Ramos (cell line): ENCODE results near the gene WDR64.
"Not testable (repeated sequence)": the region's sequence is repeated elsewhere in the genome, so short reads cannot be mapped to it uniquely, and the experiment has no call there.

Experiments used
- in situ Hi-C: fragments of 300-500 bp; cut with MboI; formaldehyde crosslinking; loops from one replicate; pipeline ENCODE4 v1.14.3; 2022; ENCODE audit warnings: low sequenced_read_pairs; ENCODE audit not compliant: unreplicated experiment

Gene WDR64

DNA sequence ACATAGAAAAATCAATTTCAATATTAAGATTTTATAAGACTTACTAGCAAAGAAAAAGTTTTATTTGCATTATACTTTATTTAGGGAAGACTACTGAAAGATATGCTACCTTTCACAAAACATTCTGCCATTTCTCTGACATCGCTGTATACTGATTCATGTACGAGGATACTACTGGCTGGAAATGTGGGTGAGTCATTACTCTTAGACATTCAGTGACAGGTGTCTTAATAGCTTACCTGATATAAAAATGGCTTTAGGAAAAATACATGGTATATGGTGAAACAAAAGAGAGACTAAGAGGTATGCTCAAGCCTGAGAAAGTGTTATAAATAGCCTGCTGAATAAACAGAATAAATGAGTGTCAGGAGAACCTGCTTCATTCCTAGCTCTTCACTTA, 122.9 kb downstream of the WDR64 start:
- in situ Hi-C loops: no loop called here

DNA sequence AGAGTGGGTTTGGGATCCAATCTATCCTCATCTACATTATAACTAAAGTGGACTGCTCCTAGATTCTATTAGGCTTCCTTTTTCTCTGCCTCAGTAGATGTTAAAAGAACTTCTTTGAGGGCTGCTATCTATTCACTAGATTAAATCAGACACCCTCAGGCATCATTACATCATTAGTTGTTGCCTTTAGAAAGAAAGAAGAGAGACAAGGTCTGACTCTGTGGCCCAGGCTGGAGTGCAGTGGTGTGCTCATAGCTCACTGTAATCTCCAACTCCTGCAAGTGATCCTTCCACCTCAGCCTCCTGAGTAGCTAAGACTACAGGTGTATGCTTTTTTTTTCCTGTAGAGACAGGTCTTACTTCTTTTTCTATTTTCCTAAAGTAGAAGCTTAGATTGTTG, 124.8 kb downstream of the WDR64 start:
- in situ Hi-C loops: no loop called here

DNA sequence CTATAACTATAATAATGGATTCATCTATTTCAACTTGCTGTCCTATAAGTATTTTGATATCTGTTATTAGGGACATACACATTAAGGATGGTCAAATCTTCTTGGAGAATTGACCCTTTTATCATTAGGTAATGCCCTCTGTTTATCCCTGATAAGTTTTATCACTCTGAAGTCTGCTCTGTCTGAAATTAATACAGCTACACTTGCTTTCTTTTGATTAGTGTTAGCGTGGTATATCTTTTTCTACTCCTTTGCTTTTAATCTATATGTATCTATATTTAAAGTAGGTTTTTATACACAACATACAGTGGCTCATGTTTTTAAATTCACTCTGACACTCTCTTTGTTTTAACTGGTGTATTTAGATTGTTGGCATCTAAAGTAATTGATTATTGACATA, 126.0 kb downstream of the WDR64 start:
- in situ Hi-C loops: no loop called here

- in situ Hi-C loops: no loop called here
Measured at GRCh38 chr1:241779897-241780296, 127.8 kb downstream of the WDR64 start.

DNA sequence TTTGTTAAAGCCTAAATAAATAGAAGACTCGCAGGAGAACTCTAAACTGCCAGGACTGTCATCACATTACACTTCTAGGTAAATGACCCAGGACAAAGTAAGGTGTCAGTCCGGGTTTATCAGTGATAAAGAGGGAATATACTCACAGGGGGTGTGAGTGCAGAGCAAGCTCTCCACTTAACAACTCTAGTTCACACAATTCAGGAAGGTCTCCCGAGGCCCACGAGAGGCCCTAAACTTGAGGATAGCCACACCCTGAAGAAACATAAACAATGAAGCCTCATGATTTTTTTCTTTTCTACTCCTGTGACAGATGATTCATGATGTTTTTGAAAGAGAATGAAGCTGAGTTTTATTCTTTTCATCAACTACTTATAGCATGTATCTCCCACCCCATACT, 130.3 kb downstream of the WDR64 start:
- in situ Hi-C loops: no loop called here

DNA sequence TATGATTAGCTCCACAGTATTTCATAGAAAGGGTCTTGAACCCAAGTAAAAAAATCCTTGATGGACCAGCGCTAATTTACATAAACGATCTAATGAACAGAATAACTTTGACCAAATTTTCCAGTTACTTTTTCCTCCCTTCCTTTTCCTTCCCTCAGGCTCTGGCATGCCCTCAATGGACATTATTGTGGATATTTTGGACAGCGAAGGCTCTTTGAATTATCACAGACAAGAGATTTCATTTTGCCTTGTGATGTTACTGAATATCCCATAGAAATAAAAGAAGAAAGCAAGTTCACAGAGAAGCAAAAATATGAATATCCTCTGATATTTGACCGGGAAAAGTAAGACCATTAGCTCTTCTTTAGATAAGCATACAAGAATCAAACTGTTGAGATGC, 135.6 kb downstream of the WDR64 start:
- in situ Hi-C loops: no loop called here

- in situ Hi-C loops: no loop called here
Measured at GRCh38 chr1:241789061-241789460, 137.0 kb downstream of the WDR64 start.

DNA sequence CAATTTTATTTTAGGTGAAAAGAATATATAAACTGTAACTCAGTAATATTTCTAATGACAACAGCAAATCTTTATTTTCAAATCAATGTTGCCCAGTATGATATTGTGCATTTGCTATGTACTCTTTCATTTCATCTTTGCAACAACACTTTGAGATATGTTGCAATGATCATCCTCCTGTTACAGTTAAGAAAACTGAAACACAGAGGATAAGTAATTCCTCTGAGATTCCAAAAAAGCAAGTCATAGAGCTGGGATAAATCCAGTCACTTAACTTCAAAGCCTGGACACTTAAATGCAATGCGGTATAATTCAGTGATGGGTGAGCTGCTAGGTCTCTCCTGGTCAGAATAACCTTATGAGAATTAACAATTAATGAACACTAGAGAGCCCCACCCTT, 147.3 kb downstream of the WDR64 start:
- in situ Hi-C loops: no loop called here

DNA sequence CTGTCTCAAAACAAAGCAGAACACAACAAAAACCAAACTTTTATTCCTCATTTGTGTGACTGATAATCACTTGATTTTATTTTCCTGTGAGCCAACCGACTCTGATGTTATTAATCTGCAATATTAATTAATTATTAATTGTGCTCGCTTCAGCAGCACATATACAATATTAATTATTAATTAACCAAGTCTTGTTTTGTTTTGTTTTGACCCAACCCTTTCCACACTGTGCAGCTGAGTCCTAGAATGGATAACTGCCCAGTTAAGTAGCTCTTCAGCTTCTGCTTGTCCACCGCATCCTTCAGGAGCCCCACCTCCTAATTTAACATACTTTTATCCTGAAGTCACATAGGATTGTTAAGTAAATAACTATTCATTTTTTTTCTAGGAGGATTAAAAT, 148.6 kb downstream of the WDR64 start:
- in situ Hi-C loops: no loop called here

GRCh38 chr1:241802863-241803262, 150.8 kb downstream of the WDR64 start:
- in situ Hi-C loops: no loop called here

GRCh38 chr1:241804706-241805105, 152.6 kb downstream of the WDR64 start:
- in situ Hi-C loops: not testable (repeated sequence)

GRCh38 chr1:241808265-241808664, 156.2 kb downstream of the WDR64 start:
- in situ Hi-C loops: no loop called here

DNA sequence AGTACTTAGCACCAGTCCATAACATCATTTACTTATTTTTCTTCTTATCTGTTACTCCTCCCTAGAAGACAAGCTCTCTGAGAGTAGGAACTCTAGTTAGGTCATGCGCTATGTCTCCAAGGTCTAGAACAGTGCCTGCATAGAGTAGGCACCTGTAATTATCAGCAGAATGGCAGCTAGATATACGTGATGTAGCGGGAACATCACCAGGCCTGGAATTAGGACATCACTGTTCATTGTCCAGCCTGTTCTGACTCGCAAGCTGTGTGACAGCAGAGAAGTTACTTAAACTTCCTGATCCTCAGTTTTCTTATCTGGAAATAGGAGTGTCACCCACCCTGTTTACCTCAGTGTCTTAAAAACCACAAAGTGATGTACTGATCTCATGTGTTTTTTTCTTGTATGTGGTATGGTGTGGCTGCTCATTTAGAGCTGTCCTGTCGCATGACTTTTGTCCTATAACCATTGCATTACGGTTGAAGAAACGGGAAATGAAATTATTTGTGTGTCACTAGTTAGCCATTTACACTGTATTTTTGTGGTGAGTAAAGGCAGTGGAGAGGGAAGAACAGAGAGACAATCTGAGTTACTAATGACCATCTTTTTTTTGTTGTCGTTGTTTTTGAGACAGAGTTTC, 158.8 kb downstream of the WDR64 start:
- in situ Hi-C loops: no loop called here

- in situ Hi-C loops: no loop called here
Measured at GRCh38 chr1:241813768-241814320, 161.8 kb downstream of the WDR64 start.

DNA sequence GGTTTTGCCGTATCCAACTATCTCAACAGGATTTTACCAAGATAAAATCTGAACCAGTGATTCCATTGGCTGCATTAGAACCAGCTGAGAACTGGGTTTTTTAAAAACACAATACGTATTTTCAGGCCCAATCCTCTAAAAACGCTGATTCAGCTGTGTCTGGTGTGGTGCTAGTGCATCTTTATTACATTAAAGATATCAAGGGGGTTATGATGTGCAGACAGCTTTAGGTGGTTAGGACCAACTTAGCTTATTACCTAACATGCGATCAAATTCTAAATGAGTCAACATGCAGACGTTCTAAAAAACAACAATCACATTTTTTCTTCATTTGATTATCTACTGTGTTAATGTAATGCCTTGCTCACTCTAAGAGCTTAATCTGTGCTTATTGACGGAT, 163.9 kb downstream of the WDR64 start:
- in situ Hi-C loops: no loop called here

- in situ Hi-C loops: no loop called here
Measured at GRCh38 chr1:241817331-241817792, 165.3 kb downstream of the WDR64 start.

- in situ Hi-C loops: no loop called here
Measured at GRCh38 chr1:241817956-241818612, 166.0 kb downstream of the WDR64 start.

DNA sequence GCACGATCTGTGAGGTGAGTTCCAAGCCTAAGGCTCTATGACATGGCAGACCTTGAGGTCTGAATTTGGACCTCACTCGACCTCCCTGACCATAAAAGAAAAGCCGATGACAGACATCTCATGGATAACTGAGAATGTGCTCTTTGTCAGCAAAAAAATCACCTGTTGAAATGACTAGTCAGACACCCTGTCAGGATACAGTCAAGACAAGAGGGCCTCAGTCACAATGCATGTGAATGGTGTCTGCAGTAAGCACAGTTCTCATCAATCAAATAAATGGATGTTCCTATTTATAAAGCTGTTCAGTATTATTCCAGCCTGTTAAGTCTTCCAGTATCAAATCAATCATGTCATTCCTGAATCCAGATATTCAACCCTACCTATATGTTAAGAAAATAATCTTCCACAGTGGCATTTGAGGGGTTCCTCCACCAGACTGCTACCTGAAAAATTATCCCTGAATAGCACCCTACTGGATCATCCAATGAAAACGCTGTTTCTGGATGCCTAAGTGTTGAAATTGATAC, 167.3 kb downstream of the WDR64 start:
- in situ Hi-C loops: no loop called here

GRCh38 chr1:241821363-241821762, 169.3 kb downstream of the WDR64 start:
- in situ Hi-C loops: no loop called here

DNA sequence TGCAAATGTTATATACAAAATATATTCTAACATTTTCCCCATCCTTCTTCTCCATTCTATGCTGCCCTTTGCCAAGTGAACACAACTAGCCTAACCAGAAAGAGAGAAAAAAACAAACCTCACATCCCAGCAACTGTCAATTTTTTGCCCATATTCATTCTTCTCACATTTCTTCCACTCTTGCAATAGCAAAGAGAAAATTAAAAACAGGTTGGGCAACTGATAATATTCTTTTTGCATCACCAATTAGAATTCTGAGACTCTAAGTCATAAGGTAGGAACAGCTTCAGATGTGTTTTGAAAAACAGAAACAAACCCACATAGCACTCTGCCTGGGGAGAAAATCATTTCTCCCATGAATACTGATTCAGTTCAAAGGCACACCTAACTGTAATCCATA, 170.8 kb downstream of the WDR64 start:
- in situ Hi-C loops: no loop called here

GRCh38 chr1:241823925-241824324, 171.8 kb downstream of the WDR64 start:
- in situ Hi-C loops: no loop called here

GRCh38 chr1:241825581-241825980, 173.5 kb downstream of the WDR64 start:
- in situ Hi-C loops: no loop called here
